H1 (cell line): ENCODE results near the gene DCUN1D3. TPM values are rescaled to one million over a fixed set of nuclear protein-coding genes. Genes with fewer than 3 reads are reported as not detected.

Experiments
- CTCF ChIA-PET: fragments of 300-600 bp; sonication (Branson Sonifier 250); formaldehyde crosslinking; loops from one replicate; lab custom pipeline; 2021; ENCODE audit not compliant: partially characterized antibody; lab: Charles Lee
- POLR2A ChIA-PET: fragments of 300-600 bp; sonication (Branson Sonifier 250); formaldehyde crosslinking; loops from one replicate; lab custom pipeline; 2021; ENCODE audit warnings: inconsistent platforms; ENCODE audit not compliant: partially characterized antibody; lab: Charles Lee
- DNase-seq, 2 experiments: peaks; one replicate each; pipeline versions ENCODE4 v3.0.0 to v3.0.0-alpha.2; 2010 to 2022; ENCODE audit warnings: low spot score in 2 of 2, low read depth in 1 of 2, mixed read lengths in 1 of 2
- FAIRE-seq: peaks from 2 replicates; lab custom pipeline; 2011; peaks lifted over from hg19 to GRCh38; lab: Jason Lieb, UNC
- H2AFZ ChIP-seq: 2 replicates; pipeline ENCODE4 v1.8.1; 2012; ENCODE audit warnings: low read length, inconsistent platforms
- H2AK5ac ChIP-seq: 2 replicates; pipeline ENCODE4 v1.6.1; 2013; ENCODE audit warnings: low read depth, low read length
- H2BK120ac ChIP-seq: replicated peaks from 2 replicates; pipeline ENCODE3; 2013; ENCODE audit warnings: low read depth, low read length, inconsistent platforms
- H2BK12ac ChIP-seq: 2 replicates; pipeline ENCODE4 v1.6.1; 2013; ENCODE audit warnings: low read depth, low read length
- H2BK15ac ChIP-seq: 2 replicates; pipeline ENCODE4 v1.6.1; 2013; ENCODE audit warnings: low read length
- H2BK20ac ChIP-seq: 2 replicates; pipeline ENCODE4 v1.6.1; 2013; ENCODE audit warnings: low read length
- H2BK5ac ChIP-seq: 2 replicates; pipeline ENCODE4 v1.6.1; 2013; ENCODE audit warnings: low read depth, low read length
- H3K14ac ChIP-seq: 2 replicates; pipeline ENCODE4 v1.6.1; 2013; ENCODE audit warnings: inconsistent platforms; ENCODE audit not compliant: insufficient read length
- H3K18ac ChIP-seq: 2 replicates; pipeline ENCODE4 v1.6.1; 2013; ENCODE audit warnings: low read length; ENCODE audit errors: extremely low read depth
- H3K23ac ChIP-seq: 2 replicates; pipeline ENCODE4 v1.6.1; 2013; ENCODE audit warnings: inconsistent platforms; ENCODE audit not compliant: insufficient read length
- H3K23me2 ChIP-seq: 2 replicates; pipeline ENCODE4 v1.6.1; 2013; ENCODE audit warnings: low read depth, low read length
- H3K27ac ChIP-seq: 2 replicates; pipeline ENCODE4 v1.6.1; 2011; ENCODE audit warnings: low read depth, low read length, inconsistent platforms
- H3K27me3 ChIP-seq, 4 experiments: replicated peaks in 1 of 4; 1 replicate in 1 of 4; 2 replicates in 3 of 4; pipeline versions ENCODE4 v1.6.1 to v1.8.1; 2011 to 2013; ENCODE audit warnings: low read length in 3 of 4, mild to moderate bottlenecking in 3 of 4, inconsistent platforms in 2 of 4, mixed read lengths in 2 of 4, moderate library complexity in 1 of 4; ENCODE audit not compliant: control insufficient read depth in 3 of 4, insufficient read depth in 3 of 4; ENCODE audit errors: extremely low read depth in 1 of 4
- H3K36me3 ChIP-seq, 4 experiments: 2 replicates each; pipeline versions ENCODE4 v1.6.1 to v1.8.1; 2011 to 2013; ENCODE audit warnings: mild to moderate bottlenecking in 4 of 4, low read length in 3 of 4, moderate library complexity in 2 of 4, control low read depth in 1 of 4, inconsistent platforms in 1 of 4; ENCODE audit not compliant: insufficient read depth in 4 of 4, control insufficient read depth in 2 of 4
- H3K4ac ChIP-seq: replicated peaks from 2 replicates; pipeline ENCODE3; 2013; ENCODE audit warnings: low read length, low read depth, mixed read lengths, inconsistent platforms; ENCODE audit not compliant: insufficient read length
- H3K4me1 ChIP-seq, 4 experiments: replicated peaks in 1 of 4; 1 replicate in 1 of 4; 2 replicates in 3 of 4; pipeline versions ENCODE4 v1.6.1 to v1.8.1; 2011 to 2013; ENCODE audit warnings: low read length in 3 of 4, inconsistent platforms in 2 of 4, mixed read lengths in 1 of 4; ENCODE audit not compliant: insufficient read depth in 4 of 4, control insufficient read depth in 3 of 4
- H3K4me2 ChIP-seq, 2 experiments: 2 replicates each; pipeline versions ENCODE4 v1.6.1 to v1.8.1; 2011 to 2013; ENCODE audit warnings: low read depth in 2 of 2, low read length in 2 of 2, control low read depth in 1 of 2, inconsistent platforms in 1 of 2, mild to moderate bottlenecking in 1 of 2; ENCODE audit not compliant: insufficient read depth in 1 of 2
- H3K4me3 ChIP-seq, 4 experiments: fragments of 200-600, 300-600 bp in 1 of 4; sonication (generic), shearing (Covaris generic), sonication (Bioruptor Twin) in 1 of 4; 2 replicates each; pipeline versions ENCODE4 v1.5.1 to v1.8.1; 2011 to 2016; ENCODE audit warnings: low read length in 4 of 4, low read depth in 3 of 4, control low read depth in 2 of 4, inconsistent platforms in 2 of 4, mild to moderate bottlenecking in 2 of 4, mixed read lengths in 1 of 4, moderate library complexity in 1 of 4; ENCODE audit not compliant: insufficient read depth in 2 of 4; ENCODE audit errors: extremely low read depth in 1 of 4
- H3K56ac ChIP-seq: replicated peaks from 2 replicates; pipeline ENCODE3; 2013; ENCODE audit warnings: low read depth, mild to moderate bottlenecking, mixed read lengths, low read length, inconsistent platforms; ENCODE audit not compliant: insufficient read length
- H3K79me1 ChIP-seq: 2 replicates; pipeline ENCODE4 v1.6.1; 2013; ENCODE audit warnings: low read depth, low read length, control low read depth
- H3K79me2 ChIP-seq, 2 experiments: 2 replicates each; pipeline versions ENCODE4 v1.6.1 to v1.8.1; 2012 to 2013; ENCODE audit warnings: low read length in 2 of 2, mild to moderate bottlenecking in 2 of 2, inconsistent platforms in 1 of 2; ENCODE audit not compliant: insufficient read depth in 2 of 2, control insufficient read depth in 1 of 2
- H3K9ac ChIP-seq, 4 experiments: replicated peaks in 1 of 4; 1 replicate in 1 of 4; 2 replicates in 3 of 4; pipeline versions ENCODE4 v1.6.1 to v1.8.1; 2011 to 2013; ENCODE audit warnings: low read depth in 3 of 4, low read length in 3 of 4, control low read depth in 2 of 4, mild to moderate bottlenecking in 2 of 4, moderate library complexity in 2 of 4, inconsistent platforms in 1 of 4; ENCODE audit errors: extremely low read depth in 1 of 4
- H3K9me3 ChIP-seq, 2 experiments: 2 replicates each; pipeline versions ENCODE4 v1.6.1 to v1.8.1; 2012 to 2013; ENCODE audit warnings: mild to moderate bottlenecking in 2 of 2, moderate library complexity in 2 of 2, control low read depth in 1 of 2, inconsistent platforms in 1 of 2, low read depth in 1 of 2, low read length in 1 of 2, mixed read lengths in 1 of 2; ENCODE audit not compliant: insufficient read depth in 2 of 2
- H4K20me1 ChIP-seq, 2 experiments: replicated peaks in 1 of 2; 2 replicates each; pipeline versions ENCODE3 to v1.8.1; 2011 to 2013; ENCODE audit warnings: inconsistent platforms in 2 of 2, low read length in 2 of 2, mild to moderate bottlenecking in 1 of 2; ENCODE audit not compliant: insufficient read depth in 2 of 2, control insufficient read depth in 1 of 2
- H4K5ac ChIP-seq: 2 replicates; pipeline ENCODE4 v1.6.1; 2013; ENCODE audit warnings: low read length, low read depth, mixed read lengths, inconsistent platforms; ENCODE audit not compliant: insufficient read length
- H4K8ac ChIP-seq: 2 replicates; pipeline ENCODE4 v1.8.0; 2013; ENCODE audit warnings: mild to moderate bottlenecking, moderate library complexity, low read length, inconsistent platforms; ENCODE audit not compliant: insufficient read depth; ENCODE audit errors: extremely low read depth
- H4K91ac ChIP-seq: replicated peaks from 2 replicates; pipeline ENCODE3; 2013; ENCODE audit warnings: low read length, mixed read lengths, inconsistent platforms; ENCODE audit not compliant: insufficient read length
- BACH1 ChIP-seq: IDR thresholded peaks from 2 replicates; pipeline ENCODE4 v1.6.1; 2012; ENCODE audit warnings: low read length, improper control_type of control experiment
- BRCA1 ChIP-seq: IDR thresholded peaks from 2 replicates; pipeline ENCODE4 v1.6.1; 2012; ENCODE audit warnings: low read depth, low read length, improper control_type of control experiment
- CREB1 ChIP-seq: IDR thresholded peaks from 2 replicates; pipeline ENCODE4 v1.6.1; 2012; ENCODE audit warnings: inconsistent platforms
- GTF2F1 ChIP-seq: IDR thresholded peaks from 2 replicates; pipeline ENCODE4 v1.6.1; 2012; ENCODE audit warnings: low read depth, low read length, improper control_type of control experiment, borderline replicate concordance
- JUN ChIP-seq: IDR thresholded peaks from 2 replicates; pipeline ENCODE4 v1.6.1; 2011; ENCODE audit warnings: low read depth, mild to moderate bottlenecking, improper control_type of control experiment, low read length
- JUND ChIP-seq: IDR thresholded peaks from 2 replicates; pipeline ENCODE4 v1.6.1; 2011; ENCODE audit warnings: mild to moderate bottlenecking, improper control_type of control experiment, low read length
- KDM5A ChIP-seq: fragments of 200-600 bp; IDR thresholded peaks from 2 replicates; pipeline ENCODE4 v1.7.1; 2012; ENCODE audit warnings: mild to moderate bottlenecking, low read length, inconsistent platforms, mixed read lengths
- NRF1 ChIP-seq: IDR thresholded peaks from 2 replicates; pipeline ENCODE4 v1.6.1; 2011; ENCODE audit warnings: mild to moderate bottlenecking, low read depth, low read length, improper control_type of control experiment
- POLR2AphosphoS5 ChIP-seq: IDR thresholded peaks from 2 replicates; pipeline ENCODE4 v1.6.1; 2011; ENCODE audit warnings: low read depth, low read length
- TAF7 ChIP-seq: optimal IDR thresholded peaks from 2 replicates; pipeline ENCODE3; 2011; ENCODE audit warnings: low read depth, mild to moderate bottlenecking, inconsistent platforms, low read length, moderate library complexity, borderline replicate concordance
- TCF12 ChIP-seq: IDR thresholded peaks from 2 replicates; pipeline ENCODE4 v1.6.1; 2011; ENCODE audit warnings: low read depth, mild to moderate bottlenecking, low read length
- WGBS, 2 experiments: shearing (Covaris generic) in 1 of 2; methylation state at CpG; one replicate each; pipeline versions ENCODE4 v1.1.6 to v1.1.7; 2013 to 2015; ENCODE audit warnings: low lambda C conversion rate in 2 of 2, mixed read lengths in 2 of 2, inconsistent platforms in 1 of 2, low coverage in 1 of 2, missing lambda C conversion rate in 1 of 2; ENCODE audit not compliant: insufficient replicate concordance in 2 of 2, insufficient coverage in 1 of 2, insufficient read length in 1 of 2; ENCODE audit errors: extremely low coverage in 1 of 2, missing lambda C conversion rate in 1 of 2; 5-methylcytosine and 5-hydroxymethylcytosine counted together
- polyA plus RNA-seq, 7 experiments: library from polyadenylated mRNA; depleted of rRNA in 3 of 7; stranded (reverse) in 5 of 7; unstranded in 2 of 7; fragments of >200 nt in 5 of 7; fragments of 200-250 nt in 2 of 7; gene quantifications; 1 replicate in 5 of 7; 2 replicates in 1 of 7; 4 replicates in 1 of 7; pipeline versions ENCODE4 v1.2.1 to v1.2.3, GENCODE V29; 2011 to 2013; ENCODE audit warnings: missing spikeins in 2 of 7, mixed read lengths in 2 of 7
- total RNA-seq: library from RNA; stranded (reverse); fragmentation: NEBNext Ultra II Directional; extraction: Animal tissue kit (Norgen Biotek cat#: 25700); gene quantifications from 2 replicates; pipeline ENCODE4 v1.2.1, GENCODE V29; 2021
- TF ChIP-seq, protein P1 (sequence below): IDR thresholded peaks from 2 replicates; pipeline ENCODE4 v1.6.1; 2011; ENCODE audit warnings: low read depth, mild to moderate bottlenecking, low read length; ENCODE audit not compliant: insufficient read depth

DCUN1D3 gene
- total and polyA plus RNA-seq, 2 of the 8 experiments (the other 6 are each of a cell fraction or from before 2014, with no cell fraction given), result 3.5 to 18.2 TPM

GRCh38 chr16:20901436-20902112, 1.4 kb upstream of the DCUN1D3 start:
- no peak overlapping the region for H3K14ac ChIP-seq
- H3K79me2 ChIP-seq, result peaks cover 6 to 51% of the 10 kb centered on the region in 2 experiments; a peak in 2 of 4 replicates
- no peaks in the 10 kb centered on the region for H3K9me3 ChIP-seq
- no peaks in the 10 kb centered on the region for H3K27me3 ChIP-seq
- peak overlapping the region; percentile 89 to 97 for H3K4me2 ChIP-seq
- H4K8ac ChIP-seq, result peak overlapping the region; percentile 96; the same call in 1 of the 2 replicates
- no peaks in the 10 kb centered on the region for H4K20me1 ChIP-seq
- H2BK20ac ChIP-seq, result no peak overlapping the region
- H3K56ac ChIP-seq, result peak overlapping the region; percentile 36
- DNase-seq (peak in 1 of 2 experiments; percentile 55), FAIRE-seq (no peak)
- H3K4me3 ChIP-seq, result peak overlapping the region; percentile 86 to 92 (median 90)
- ChIA-PET POLR2A (interaction anchor here (0.9 to 2.9 kb wide), 9 partner anchors 8 to 95 kb away, joined by 3 to 16 read pairs (median 6); partner anchors contain the start of genes ERI2 and REXO5), CTCF (interaction anchor here (0.9 kb wide), 1 partner anchor 49 kb away, joined by 3 read pairs; no protein-coding TSS in a partner anchor)
- H3K36me3 ChIP-seq, result peaks cover 0 to 5% (median 0%) of the 10 kb centered on the region in 4 experiments; a peak in 2 of 8 replicates
- H2AFZ ChIP-seq, result 0 out of 2 replicates have a peak overlapping the region, but pooled peaks have one; percentile 47
- no peak overlapping the region for H2BK120ac ChIP-seq
- no peak overlapping the region for H4K91ac ChIP-seq
- H3K9ac ChIP-seq, result peak overlapping the region in 3 of 4 experiments; percentile 86 to 98 (median 94); a peak in 6 of 7 replicates
- peaks cover 2% of the 10 kb centered on the region for H3K79me1 ChIP-seq
- H3K18ac ChIP-seq, result no peak overlapping the region; the same call in 1 of the 2 replicates
- H2BK5ac ChIP-seq, result peak overlapping the region; percentile 93
- H2BK12ac ChIP-seq, result peak overlapping the region; percentile 2; the same call in 1 of the 2 replicates
- no peak overlapping the region for H4K5ac ChIP-seq
- H3K27ac ChIP-seq, result peak overlapping the region; percentile 97
- H3K23me2 ChIP-seq, result peaks cover 6% of the 10 kb centered on the region; the same call in 1 of the 2 replicates
- H2AK5ac ChIP-seq, result no peak overlapping the region
- H3K23ac ChIP-seq, result no peak overlapping the region
- H3K4ac ChIP-seq, result no peak overlapping the region
- WGBS, 2 experiments, result 37% methylated on average over 27 of the region's 27 CpGs; no CpG with 5 or more reads in 1 of the 2 experiments
- H2BK15ac ChIP-seq, result no peak overlapping the region
- peaks cover 0 to 9% (median 3%) of the 10 kb centered on the region in 4 experiments; a peak in 3 of 7 replicates for H3K4me1 ChIP-seq
- TF ChIP-seq JUN (no peak), POLR2AphosphoS5 (peak; percentile 76), NRF1 (no peak), BACH1 (no peak), KDM5A (no peak), TCF12 (no peak), CREB1 (no peak), TAF7 (no peak), BRCA1 (no peak), JUND (no peak), GTF2F1 (no peak)
- TF ChIP-seq, protein P1, sequence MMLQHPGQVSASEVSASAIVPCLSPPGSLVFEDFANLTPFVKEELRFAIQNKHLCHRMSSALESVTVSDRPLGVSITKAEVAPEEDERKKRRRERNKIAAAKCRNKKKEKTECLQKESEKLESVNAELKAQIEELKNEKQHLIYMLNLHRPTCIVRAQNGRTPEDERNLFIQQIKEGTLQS, result no peak
